Mesothelial cell of epicardium (in vitro differentiated cells): Measurements from ENCODE around the gene UBALD1. TPM values are rescaled to one million over a fixed set of nuclear protein-coding genes. Genes with fewer than 3 reads are reported as not detected.

Source experiments
- DNase-seq, 2 experiments: peaks; one replicate each; pipeline ENCODE4 v3.0.0; 2021; ENCODE audit warnings: low spot score in 2 of 2; ENCODE audit not compliant: unreplicated experiment in 2 of 2
- H3K27ac Mint-ChIP-seq: 2 replicates; pipeline ENCODE4 v1.8.0; 2021; ENCODE audit warnings: mixed read lengths
- H3K27me3 Mint-ChIP-seq: 2 replicates; pipeline ENCODE4 v1.8.0; 2021; ENCODE audit warnings: low read depth, mixed read lengths
- H3K36me3 Mint-ChIP-seq: 2 replicates; pipeline ENCODE4 v1.8.0; 2021; ENCODE audit warnings: mixed read lengths
- H3K4me1 Mint-ChIP-seq: 2 replicates; pipeline ENCODE4 v1.8.0; 2021; ENCODE audit warnings: mixed read lengths
- H3K4me3 Mint-ChIP-seq: 2 replicates; pipeline ENCODE4 v1.8.0; 2021; ENCODE audit warnings: mild to moderate bottlenecking, moderate library complexity, mixed read lengths
- H3K9me3 Mint-ChIP-seq: 2 replicates; pipeline ENCODE4 v1.8.0; 2021; ENCODE audit warnings: mixed read lengths
- total RNA-seq: library from RNA; stranded (reverse); gene quantifications from 3 replicates; pipeline ENCODE4 v1.2.1, GENCODE V29; 2021
- TF ChIP-seq, protein P1 (sequence below): fragments of 200-600 bp; sonication (generic); IDR thresholded peaks from one replicate; pipeline ENCODE4 v1.5.0; 2021; ENCODE audit warnings: antibody characterized with exemption; ENCODE audit not compliant: unreplicated experiment

The UBALD1 gene
- total RNA-seq, 1 donor from 2014 or later = 59.3 TPM

DNA sequence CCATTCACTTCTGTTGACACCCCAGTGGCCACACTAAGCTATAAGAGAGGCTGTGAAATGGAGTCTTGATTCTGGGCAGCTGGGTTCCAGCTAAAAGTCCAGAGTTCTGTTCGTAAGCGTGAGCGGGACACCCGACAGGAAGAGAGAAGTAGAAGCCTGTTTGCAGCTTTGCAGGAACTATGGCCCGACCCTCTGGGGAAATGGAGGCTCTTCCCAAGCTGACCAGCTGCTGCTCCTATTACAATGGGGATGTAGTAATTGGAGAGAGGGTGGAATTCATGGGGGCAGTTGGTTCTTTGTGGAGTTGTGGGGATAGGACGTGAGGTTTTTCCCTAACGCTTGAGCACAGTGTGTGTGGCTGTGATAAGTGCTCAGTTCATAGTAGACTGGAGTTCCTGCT lies 28.4 kb downstream of the UBALD1 start:
- no peak for DNase-seq
- H3K27me3 Mint-ChIP-seq = peaks cover 15% of the 10 kb centered on the region
- H3K27ac Mint-ChIP-seq = no peak overlapping the region
- no peaks in the 10 kb centered on the region for H3K36me3 Mint-ChIP-seq
- H3K4me1 Mint-ChIP-seq = no peaks in the 10 kb centered on the region
- H3K4me3 Mint-ChIP-seq = no peak overlapping the region
- TF ChIP-seq, protein P1, sequence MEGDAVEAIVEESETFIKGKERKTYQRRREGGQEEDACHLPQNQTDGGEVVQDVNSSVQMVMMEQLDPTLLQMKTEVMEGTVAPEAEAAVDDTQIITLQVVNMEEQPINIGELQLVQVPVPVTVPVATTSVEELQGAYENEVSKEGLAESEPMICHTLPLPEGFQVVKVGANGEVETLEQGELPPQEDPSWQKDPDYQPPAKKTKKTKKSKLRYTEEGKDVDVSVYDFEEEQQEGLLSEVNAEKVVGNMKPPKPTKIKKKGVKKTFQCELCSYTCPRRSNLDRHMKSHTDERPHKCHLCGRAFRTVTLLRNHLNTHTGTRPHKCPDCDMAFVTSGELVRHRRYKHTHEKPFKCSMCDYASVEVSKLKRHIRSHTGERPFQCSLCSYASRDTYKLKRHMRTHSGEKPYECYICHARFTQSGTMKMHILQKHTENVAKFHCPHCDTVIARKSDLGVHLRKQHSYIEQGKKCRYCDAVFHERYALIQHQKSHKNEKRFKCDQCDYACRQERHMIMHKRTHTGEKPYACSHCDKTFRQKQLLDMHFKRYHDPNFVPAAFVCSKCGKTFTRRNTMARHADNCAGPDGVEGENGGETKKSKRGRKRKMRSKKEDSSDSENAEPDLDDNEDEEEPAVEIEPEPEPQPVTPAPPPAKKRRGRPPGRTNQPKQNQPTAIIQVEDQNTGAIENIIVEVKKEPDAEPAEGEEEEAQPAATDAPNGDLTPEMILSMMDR = no peak
- no peaks in the 10 kb centered on the region for H3K9me3 Mint-ChIP-seq

- no peak overlapping the region for H3K27ac Mint-ChIP-seq
- TF ChIP-seq, protein P1 = no peak
- peaks cover 15% of the 10 kb centered on the region for H3K27me3 Mint-ChIP-seq
- H3K4me3 Mint-ChIP-seq = no peak overlapping the region
- DNase-seq = no peak
- H3K36me3 Mint-ChIP-seq = no peaks in the 10 kb centered on the region
- no peaks in the 10 kb centered on the region for H3K4me1 Mint-ChIP-seq
- no peaks in the 10 kb centered on the region for H3K9me3 Mint-ChIP-seq
Observed at GRCh38 chr16:4583906-4584305, 30.8 kb downstream of the UBALD1 start.

- TF ChIP-seq, protein P1 = no peak
- Mint-ChIP-seq H3K4me1 (no peaks in the 10 kb centered on the region), H3K9me3 (no peaks in the 10 kb centered on the region), H3K36me3 (no peaks in the 10 kb centered on the region), H3K27me3 (no peaks in the 10 kb centered on the region), H3K4me3 (no peak overlapping the region), H3K27ac (no peak overlapping the region)
- no peak for DNase-seq
Observed at GRCh38 chr16:4580250-4580649, 34.4 kb downstream of the UBALD1 start.

DNA sequence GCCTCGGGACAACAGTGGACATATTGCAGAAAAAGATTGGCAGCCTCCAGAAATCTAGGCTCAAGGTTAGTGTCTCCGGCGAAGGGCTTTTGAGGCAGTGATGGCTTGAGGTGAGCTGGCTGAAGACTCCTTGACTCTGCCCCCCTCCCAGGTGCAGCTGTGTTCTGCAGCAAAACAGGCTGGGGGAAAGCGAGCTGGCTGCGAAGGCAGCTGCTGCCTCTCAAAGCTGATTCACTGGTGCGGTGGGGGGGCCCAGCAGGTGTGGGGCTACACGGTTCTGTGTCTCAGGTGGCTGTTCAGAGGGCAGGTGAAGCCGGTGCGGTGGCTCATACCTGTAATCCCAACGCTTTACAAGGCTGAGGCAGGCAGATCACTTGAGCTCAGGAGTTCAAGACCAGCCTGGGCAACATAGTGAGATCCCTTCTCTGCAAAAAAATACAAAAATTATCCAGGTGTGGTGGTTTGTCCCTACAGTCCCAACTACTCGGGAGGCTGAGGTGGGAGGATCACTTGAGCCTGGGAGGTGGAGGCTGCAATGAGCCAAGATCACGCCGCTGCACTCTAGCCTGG lies 35.6 kb downstream of the UBALD1 start:
- TF ChIP-seq, protein P1 = no peak
- DNase-seq = no peak
- Mint-ChIP-seq H3K27me3 (no peaks in the 10 kb centered on the region), H3K4me1 (no peaks in the 10 kb centered on the region), H3K4me3 (no peak overlapping the region), H3K27ac (no peak overlapping the region), H3K36me3 (no peaks in the 10 kb centered on the region), H3K9me3 (no peaks in the 10 kb centered on the region)

DNA sequence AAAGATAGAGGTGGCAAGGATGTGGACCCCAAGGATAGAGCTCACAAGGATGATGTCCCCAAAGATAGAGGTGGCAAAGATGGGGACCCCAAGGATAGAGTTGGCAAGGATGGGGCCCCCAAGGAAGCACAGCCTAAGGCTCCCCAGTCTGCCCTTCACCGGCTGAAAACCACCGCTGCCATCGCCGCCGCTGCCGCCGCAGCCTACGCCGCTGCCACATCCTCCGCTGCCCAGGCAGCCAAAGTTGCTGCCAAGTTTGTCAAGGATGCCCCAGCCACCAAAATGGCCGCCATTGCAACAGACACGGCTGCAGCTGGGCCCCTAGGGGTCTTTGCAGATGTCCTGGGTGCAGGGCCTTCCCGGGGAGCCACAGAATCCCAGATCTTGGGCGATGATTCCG lies 38.7 kb downstream of the UBALD1 start:
- TF ChIP-seq, protein P1 = no peak
- H3K27me3 Mint-ChIP-seq = peaks cover 5% of the 10 kb centered on the region
- no peaks in the 10 kb centered on the region for H3K36me3 Mint-ChIP-seq
- no peak for DNase-seq
- H3K9me3 Mint-ChIP-seq = no peaks in the 10 kb centered on the region
- H3K4me1 Mint-ChIP-seq = no peaks in the 10 kb centered on the region
- H3K27ac Mint-ChIP-seq = no peak overlapping the region
- no peak overlapping the region for H3K4me3 Mint-ChIP-seq
